HG03064 (cell line): ENCODE results near the gene TUBB4B.
A peak's percentile ranks its signal among the peaks of the same experiment; 100 is the strongest.

Experiments
- ATAC-seq: cut with Tn5 transposase; IDR thresholded peaks from one replicate; pipeline ENCODE4 v1.9.1; 2021; ENCODE audit warnings: low read depth; ENCODE audit not compliant: unreplicated experiment

Gene TUBB4B

DNA sequence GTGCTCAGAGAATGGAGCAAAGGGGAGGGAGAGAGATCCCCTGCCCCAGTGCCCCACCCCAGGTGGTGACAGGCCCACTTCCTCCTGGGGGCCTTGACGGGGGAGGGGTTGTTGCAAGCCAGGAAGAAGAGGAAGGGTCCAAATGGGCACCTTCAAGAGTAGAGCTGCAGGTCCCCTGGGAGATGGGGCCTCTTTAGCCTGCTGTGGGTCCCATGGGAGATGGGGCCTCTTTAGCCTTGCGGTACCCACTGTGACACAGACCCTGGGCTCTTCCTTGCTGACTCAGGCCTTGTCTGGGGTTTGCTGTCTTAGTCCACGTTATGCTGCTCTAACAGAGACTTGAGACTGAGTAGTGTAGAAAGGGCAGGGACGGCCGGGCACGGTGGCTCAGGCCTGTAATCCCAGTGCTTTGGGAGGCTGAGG is 26.9 kb downstream of the TUBB4B start:
- no peak for ATAC-seq

DNA sequence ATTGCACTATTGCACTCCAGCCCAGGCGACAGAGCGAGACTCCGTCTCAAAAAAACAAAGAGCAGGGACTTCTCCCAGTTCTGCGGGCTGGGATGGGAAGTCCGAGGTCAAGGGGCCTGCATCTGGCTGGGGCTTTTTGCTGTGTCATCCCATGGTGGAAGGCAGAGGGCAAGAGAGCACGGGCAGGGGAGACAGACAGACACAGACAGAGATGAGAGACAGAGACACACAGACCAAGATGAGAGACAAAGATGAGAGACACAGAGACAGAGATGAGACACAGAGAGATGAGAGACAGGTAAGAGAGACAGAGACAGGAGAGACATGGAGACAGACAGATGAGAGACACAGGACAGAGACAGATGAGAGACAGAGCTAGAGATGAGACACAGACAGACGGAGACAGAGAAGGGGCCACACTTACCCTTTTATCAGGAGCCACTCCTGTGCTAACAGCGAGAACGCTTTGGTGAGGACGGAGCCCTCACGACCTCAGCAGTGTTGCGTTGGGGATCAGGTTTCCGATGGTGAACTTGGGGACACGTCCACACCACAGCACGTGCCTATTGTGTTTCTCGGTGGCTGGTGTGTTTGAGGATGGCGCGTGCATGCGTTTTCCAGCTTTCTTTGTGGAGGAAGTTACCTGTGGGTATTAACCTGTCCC is 27.6 kb downstream of the TUBB4B start:
- ATAC-seq, result no peak

DNA sequence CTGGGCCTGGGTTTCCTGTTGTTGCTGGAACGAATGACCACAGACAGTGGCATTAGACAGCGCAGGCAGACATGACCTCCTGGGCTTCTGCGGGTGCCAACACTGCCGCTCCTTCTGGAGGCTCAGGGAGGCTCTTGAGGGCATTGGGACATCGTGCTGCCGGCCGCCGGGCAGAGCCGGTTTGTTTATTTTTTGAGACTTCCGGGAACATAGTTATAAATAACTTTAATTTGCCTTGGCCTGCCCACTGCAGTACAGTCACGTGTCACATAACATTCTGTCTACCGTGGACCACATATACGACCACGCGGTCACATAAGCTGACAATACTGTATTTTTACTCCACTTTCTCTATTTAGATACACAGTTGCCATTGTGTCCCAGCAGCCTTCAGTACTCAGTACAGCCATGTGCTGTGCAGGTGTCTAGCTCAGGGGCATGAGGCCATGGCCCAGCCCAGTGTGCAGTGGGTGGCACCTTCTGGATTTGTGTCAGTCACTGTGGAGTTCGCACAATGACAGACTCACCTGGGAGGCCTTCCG is 28.2 kb downstream of the TUBB4B start:
- no peak for ATAC-seq

DNA sequence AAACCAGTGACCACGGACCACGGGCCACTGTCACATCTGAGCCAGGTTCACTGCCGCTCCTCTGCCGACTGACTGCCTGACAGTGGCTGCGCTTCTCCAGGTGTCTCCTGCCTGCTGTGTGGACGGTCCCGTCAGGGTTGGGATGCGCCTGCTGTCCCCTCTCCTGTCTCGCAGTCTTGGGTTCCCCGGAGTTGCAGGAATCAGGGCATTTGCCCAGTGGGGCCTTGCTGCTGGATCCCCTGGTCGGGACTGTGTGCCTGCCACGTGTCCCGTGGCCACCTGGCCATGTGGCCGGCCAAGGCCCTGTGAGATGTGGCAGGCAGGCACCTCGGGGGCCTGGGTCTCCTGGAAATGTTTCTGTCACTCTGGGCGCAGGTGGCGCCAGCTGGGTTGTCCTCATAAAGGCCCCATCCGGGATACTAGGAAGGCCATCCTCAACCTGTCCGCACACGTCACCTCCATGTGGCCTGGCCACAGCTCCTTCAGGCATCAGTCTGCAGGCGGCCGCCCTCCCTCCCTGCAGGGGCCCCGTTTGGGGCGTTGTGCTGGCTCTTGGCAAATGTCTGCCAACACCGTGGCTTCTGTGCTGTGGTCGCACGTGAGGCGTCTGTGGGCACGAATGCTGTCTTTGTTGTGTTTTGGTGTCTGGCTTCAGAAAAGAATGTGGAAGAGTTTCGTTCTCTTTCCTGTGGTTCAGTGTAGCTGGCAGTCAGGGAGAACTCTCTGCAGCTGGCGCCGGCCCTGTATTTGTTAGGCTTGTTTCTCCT is 30.0 kb downstream of the TUBB4B start:
- ATAC-seq, result no peak

DNA sequence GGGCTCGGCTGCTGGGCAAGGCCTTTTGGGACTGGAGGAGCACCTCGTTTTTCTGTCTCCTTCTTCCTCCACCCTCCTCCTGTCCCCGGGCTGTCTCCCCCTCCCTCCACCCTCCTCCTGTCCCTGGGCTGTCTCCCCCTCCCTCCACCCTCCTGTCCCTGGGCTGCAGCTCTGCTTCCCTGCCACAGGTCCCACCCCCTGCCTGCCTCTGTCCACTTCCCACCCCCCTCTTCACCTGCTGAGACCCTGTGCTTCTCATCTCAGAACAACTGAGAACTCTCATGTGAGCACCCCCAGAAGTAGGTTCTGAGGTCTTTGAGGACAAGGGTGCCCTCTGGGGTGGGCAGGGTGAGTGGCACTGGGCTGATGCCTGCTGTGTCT is 30.6 kb downstream of the TUBB4B start:
- no peak for ATAC-seq

DNA sequence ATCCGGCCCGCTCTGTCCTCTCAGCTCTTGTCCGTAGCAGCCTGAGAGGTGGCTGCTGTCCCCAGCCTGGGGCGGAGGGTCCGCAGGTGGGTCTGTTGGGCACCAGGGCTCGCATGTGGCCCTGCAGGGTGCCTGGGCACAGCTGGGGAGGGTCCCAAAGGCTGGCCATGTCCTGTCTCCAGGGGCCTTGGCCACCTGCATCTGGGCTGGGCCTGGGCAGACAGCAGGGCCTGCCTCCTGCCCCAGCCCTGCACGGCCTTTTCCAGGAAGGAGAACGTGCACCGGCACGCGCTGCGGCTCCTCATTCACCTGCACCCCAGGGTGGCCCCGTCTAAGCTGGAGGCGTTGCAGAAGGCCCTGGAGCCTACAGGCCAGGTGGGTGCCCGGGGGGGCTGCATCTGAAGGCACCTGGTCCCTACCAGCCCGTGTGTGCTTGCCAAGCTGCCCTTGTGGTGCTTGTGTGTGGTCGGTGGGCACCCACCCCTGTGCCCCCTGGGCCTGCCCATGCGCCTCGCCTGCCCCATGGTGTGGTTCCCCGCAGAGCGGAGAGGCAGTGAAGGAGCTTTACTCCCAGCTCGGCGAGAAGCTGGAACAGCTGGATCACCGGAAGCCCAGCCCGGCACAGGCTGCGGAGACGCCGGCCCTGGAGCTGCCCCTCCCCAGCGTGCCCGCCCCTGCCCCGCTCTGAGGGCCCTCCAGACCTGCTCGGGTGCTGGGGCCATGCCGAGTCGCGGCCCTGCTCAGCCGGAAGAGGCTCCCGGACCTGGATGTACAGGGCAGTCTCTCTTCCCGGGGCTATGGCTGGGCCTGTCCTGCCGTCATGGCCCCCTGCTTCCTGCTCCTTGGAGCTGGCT is 31.4 kb downstream of the TUBB4B start:
- no peak for ATAC-seq

DNA sequence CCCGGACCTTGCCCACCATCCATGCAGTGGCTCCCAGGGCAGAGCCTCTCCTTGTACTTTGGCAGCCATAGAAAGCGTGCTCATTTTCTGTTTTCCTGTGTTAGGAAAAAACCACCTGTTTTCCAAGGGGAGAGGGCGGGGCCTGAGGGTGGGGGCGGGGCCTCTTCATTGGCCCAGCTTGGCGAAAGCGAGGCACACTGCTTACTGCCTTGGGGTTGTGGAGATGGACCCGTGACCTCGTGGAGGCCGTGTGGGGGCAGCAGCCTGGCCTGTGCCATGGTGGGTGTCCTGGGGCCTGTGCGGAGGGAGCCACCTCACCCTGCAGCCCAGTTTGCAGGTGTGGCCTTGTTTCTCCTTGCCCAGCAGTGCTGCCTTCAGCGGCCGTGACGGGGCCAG is 32.0 kb downstream of the TUBB4B start:
- ATAC-seq, result no peak

DNA sequence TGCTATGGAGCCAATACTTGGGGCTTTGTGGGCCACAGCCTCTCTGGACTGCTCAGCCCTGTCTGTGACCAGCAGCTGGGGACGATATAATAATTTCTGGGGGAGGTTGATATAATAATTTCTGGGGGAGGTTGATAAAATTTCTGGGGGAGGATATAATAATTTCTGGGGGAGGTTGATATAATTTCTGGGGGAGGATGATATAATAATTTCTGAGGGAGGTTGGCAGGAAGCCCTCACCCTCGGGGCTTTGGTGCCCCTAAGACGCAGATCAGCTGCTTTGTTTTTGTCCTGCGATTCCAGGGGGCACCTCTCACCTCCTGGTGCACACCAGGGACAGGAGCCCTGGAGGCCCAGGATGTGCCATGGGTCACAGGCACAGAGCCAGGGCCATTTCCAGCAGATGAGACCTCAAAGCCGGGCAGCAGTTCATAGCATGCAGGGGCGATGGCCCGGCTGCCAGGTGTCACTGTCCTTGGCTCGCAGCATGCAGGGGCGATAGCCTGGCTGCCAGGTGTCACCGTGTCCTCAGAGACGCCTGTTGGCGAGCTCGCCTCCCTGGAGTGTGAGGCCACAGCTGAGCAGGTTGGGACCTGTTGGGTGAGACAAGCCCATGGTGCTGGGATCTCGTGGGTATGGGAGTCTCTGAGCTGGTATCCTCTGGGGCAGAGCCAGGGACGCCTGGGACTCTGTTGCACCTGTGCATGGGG is 32.7 kb downstream of the TUBB4B start:
- ATAC-seq, result no peak

DNA sequence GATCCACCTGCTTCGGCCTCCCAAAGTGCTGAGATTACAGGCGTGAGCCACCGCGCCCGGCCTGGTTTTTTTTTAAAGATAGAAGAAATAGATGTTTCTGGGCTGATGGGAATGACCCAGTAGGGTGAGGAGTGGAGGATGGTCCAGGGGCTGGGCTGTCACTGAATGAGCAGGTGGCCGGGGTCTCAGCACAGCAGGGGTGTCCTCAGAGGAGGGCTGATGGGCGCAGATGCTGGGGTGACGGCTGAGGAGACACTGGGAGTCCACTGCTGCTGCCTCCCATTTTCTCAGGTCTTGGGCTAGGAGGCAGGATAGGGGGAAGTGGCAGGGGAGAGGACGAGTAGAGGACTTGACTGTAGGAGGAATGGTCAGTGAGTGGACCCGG is 34.1 kb downstream of the TUBB4B start:
- no peak for ATAC-seq

DNA sequence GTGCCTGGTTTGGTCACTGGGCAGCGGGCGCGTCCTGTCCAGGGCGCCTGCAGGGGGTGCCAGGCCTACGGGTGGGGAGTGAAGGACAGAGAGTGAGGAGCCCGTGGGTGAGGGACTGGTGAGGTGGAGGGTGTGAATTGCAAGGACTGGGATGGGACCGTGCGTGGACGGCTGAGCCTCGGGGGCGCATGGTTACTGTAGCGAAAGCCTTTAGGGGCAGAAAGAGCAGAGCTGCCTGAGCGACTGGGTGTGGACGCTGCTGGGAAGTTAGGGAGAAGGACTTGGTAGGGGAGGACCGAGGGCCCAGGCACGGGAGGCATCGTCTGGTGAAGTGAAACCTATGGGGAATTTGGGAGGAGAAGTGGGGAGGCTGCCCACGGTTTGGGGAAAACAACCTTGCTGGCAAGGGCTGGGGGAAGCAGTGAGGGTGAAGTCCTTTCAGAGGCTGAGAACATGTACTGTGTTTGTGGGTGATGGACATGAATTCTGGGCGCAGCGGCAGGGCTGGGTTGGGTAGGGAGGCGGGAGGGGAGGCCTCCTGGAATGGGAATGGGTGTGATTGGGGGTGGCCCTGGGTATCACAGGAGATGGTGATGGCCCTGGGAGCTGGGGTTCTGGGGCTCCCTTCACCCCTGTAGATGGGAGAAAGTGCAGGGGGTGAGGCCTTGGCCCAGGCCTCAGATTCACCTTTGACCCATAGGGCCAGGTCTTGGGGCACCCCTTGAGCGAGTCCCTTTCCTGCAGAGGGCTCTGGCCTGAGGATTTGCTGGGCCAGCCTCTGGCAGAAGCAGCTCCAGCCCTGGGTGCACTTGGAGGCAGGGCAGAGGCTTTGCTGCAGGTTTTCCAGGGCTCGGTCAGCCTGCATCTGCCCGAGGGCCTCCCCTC is 34.7 kb downstream of the TUBB4B start:
- ATAC-seq, result no peak

DNA sequence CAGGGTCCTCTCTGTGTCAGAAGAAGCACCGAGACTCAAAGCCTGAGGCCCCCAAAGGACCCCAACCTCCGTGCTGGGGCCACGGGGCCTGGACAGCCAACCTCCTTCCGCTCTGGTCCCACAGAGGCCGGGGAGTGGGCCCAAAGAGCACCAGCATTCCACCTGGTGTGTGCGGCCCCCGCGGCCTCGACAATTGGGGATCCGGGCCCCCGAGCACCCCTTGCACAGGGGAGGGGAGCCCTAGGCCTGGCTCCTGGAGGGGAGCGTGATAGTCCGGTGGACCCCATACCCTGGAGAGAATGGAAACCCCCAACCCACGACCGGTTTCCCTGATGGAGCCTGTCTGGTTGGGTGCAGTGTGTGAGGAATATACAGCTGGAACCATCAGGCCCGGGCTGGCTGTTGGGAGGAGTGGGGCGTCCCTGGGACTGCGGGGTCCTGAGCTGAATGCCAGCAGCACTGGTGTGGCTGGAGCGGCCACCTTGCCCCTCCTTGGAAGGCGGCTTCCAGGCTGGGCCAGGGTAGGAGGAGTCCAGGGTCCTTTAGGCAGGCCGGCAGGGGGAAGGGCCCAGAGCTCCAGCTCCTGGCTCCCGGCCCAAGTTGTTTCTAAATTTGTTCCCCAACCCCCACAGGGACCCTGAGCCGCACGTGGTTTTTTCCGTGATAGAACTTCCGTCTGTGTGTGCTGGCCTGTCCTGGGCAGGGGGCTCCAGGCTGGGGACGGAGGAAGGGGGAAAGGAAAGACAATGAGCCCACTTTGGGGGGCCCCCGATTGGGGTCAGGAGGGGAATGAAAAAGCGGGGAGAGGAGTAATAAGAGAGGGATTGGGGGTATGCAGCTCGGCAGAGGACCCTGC is 35.6 kb downstream of the TUBB4B start:
- no peak for ATAC-seq

DNA sequence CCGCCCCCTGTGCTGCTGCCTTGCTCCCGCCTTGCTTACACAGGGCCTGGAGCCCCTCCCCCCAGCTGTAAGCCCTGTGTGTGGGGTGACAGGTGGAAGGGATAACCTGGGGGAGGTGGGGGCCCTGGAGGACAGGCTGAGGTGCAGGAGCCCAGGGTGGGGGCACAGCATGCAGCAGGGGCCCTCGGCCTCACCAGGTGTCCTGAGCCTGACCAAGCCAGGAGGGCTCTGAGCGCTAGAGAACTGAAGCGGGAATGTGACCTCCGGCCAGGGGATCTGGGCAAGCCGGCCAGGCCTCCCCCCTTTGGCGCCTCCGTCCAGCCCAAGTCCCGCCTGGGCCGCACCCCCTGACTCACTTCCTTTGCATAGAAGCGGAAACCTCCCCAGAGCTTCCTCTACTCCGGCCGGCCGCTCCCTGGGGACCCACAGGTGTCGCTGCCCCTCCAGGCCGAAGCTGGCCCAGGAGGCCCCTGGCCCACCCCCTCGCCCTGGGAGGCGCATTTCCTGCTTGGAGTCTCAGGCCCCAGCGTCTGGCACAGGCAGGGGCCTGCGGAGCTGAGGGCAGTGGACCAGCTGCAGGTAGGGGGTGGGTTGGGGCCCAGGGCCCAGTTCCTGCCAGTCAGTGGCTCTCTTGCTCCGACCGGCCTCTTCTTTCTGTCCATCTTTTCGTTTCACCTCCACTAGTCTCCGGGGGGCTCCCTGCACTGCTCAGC is 36.4 kb downstream of the TUBB4B start, which contains the start of gene TOR4A:
Gene TOR4A (plus strand): TSS at position 398 of the 713 bp plus-strand sequence. CDS start 964 bp downstream, outside the sequence.
- peak; percentile 68 for ATAC-seq

DNA sequence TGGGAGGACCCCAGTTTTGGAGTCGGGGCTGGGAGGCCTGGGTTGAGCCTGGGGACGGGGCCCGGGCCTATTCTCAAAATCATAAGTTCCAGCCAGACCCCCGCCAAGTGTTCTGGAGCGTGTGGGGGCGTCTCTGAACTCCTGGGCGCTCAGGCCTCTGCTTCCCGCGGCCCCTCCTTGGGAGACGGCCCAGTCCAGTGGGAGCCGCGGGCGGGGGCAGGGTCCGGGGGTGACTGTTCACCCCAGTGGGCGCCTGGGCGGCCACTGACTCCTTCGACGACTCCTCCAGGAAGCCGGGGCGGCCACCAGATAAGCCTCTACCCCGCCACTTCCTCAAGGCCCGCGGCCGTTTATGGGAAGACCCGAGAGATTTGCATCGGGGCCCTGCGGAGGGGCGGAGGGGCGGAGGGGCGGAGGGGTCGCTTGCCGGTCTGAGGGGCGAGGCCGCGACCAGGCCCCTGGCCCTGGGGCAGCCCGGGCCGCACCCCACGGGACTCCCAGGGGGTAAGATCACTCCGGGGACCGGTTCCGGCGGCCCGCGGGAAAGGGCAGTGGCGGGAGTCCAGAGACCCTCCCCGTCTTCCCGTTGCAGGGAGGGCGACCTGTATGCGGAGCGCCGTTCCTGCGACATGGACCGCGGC is 37.1 kb downstream of the TUBB4B start:
- no peak for ATAC-seq

DNA sequence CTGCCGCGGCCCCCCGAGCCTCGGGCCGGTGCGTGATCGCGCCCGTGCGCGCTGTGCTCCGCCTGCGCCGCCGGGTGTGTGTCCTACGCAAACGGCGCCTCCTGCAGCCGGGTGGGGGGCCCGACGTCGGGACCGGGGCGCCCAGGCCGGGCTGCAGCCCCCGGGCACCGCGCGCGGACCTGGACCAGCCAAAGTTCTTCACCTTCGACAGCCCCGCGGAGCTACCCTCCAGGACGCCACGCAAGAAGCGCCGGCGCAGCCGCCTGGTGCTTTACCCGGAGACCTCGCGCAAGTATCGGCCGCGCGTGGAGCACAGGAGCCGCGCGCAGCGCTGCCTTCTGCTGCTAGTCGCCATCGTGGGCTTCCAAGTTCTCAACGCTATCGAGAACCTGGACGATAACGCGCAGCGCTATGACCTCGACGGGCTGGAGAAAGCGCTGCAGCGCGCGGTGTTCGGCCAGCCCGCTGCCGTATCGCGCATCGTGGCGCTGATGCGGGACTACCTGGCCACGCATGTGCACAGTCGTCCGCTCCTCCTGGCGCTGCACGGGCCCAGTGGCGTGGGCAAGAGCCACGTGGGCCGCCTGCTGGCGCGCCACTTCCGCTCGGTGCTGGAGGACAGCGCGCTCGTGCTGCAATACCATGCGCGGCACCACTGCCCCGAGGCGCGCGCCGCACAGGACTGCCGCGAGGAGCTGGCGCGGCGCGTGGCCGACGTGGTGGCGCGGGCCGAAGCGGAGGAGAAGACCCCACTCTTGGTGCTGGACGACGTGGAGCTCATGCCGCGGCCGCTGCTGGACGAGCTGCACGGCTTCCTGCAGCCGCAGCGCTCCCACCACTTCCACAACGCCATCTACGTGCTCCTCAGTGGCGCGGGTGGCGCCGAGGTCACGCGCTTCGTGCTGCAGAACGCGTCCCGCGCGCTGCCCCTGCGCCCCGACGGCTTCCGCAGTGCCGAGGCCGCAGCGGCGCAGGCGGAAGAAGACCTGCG is 37.9 kb downstream of the TUBB4B start:
- no peak for ATAC-seq

DNA sequence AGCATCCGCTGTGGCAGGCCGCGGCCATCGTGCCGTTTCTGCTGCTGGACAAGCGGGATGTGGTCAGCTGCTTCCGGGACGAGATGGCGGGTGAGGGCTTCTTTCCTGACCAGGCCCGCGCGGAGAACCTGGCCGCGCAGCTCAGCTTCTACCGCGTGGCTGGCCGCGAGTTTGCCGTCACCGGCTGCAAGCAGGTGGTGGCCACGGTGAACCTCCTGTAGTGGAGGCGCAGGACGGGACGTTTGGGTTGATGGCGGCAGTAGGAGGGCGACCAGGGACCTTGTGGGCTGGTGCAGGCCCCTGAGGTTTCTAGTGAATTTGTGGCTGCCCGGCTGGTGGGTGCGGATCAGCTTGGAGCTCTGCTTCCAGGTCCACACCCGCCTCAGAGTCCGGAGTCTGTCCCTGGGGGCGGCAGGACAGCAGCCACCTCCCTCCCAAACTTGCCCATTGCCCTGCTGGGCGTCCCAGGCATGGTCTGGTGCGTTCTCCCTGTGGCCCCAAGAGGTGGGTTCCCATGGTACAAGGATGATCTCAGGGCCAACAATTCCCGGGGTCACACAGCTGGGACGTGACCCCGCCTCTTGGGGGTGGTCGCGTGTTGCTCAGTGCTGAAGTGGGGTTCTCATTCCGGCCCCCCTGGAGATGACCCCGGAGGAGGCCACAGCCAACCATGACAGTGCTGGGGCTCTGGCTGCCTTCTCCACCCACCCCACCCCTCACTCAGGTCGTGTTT is 38.8 kb downstream of the TUBB4B start:
- ATAC-seq, result no peak
